A549 (cell line): ENCODE measurements around the gene CASTOR1.
"Not testable (repeated sequence)": the region's sequence is repeated elsewhere in the genome, so short reads cannot be mapped to it uniquely, and the experiment has no call there.

Experiments used
- CEBPB ChIP-seq, 2 experiments: fragments of >200 bp in 1 of 2; sonication (Bioruptor Twin) in 1 of 2; formaldehyde crosslinking in 1 of 2; IDR thresholded peaks; 2 replicates each; pipeline ENCODE4 v1.6.1; 2012 to 2016
- HEYL ChIP-seq: fragments of 250-450 bp; sonication (Bioruptor Pico); IDR thresholded peaks from 2 replicates; pipeline ENCODE4 v1.8.0; 2021; ENCODE audit warnings: mild to moderate bottlenecking, moderate library complexity
- JUN ChIP-seq, 2 experiments: fragments of >200 bp; sonication (Bioruptor Twin); formaldehyde crosslinking; IDR thresholded peaks; 2 replicates in 1 of 2; 3 replicates in 1 of 2; pipeline ENCODE4 v1.6.1; 2016 to 2017
- KDM5A ChIP-seq: fragments of 200-600 bp; sonication (generic); IDR thresholded peaks from 2 replicates; pipeline ENCODE4 v1.6.1; 2016; ENCODE audit warnings: antibody characterized with exemption, mild to moderate bottlenecking
- MAFK ChIP-seq: fragments of 450-650 bp; IDR thresholded peaks from 2 replicates; pipeline ENCODE4 v1.6.1; 2014; ENCODE audit not compliant: partially characterized antibody
- NFE2L2 ChIP-seq: fragments of 150-350 bp; conservative IDR thresholded peaks from 2 replicates; pipeline ENCODE4 v1.6.1; 2014; ENCODE audit warnings: low read length
- POLR2A ChIP-seq: IDR thresholded peaks from 2 replicates; pipeline ENCODE4 v1.6.1; 2012; ENCODE audit warnings: mild to moderate bottlenecking, low read length
- RAD21 ChIP-seq, 2 experiments: fragments of >200 bp in 1 of 2; sonication (Bioruptor Twin) in 1 of 2; formaldehyde crosslinking in 1 of 2; IDR thresholded peaks in 1 of 2; conservative IDR thresholded peaks in 1 of 2; 2 replicates in 1 of 2; 3 replicates in 1 of 2; pipeline ENCODE4 v1.6.1; 2012 to 2018; ENCODE audit warnings: inconsistent platforms in 1 of 2
- REST ChIP-seq: fragments of 200-600 bp; sonication (generic); IDR thresholded peaks from 2 replicates; pipeline ENCODE4 v1.6.1; 2016; ENCODE audit warnings: antibody characterized with exemption, mild to moderate bottlenecking, moderate library complexity
- RFX5 ChIP-seq: fragments of 450-650 bp; IDR thresholded peaks from 2 replicates; pipeline ENCODE4 v1.7.1; 2014; ENCODE audit warnings: antibody characterized with exemption, mild to moderate bottlenecking, moderate library complexity
- SREBF2 ChIP-seq: fragments of 450-650 bp; IDR thresholded peaks from 2 replicates; pipeline ENCODE4 v1.6.1; 2014; ENCODE audit warnings: mild to moderate bottlenecking, moderate library complexity
- TP53 ChIP-seq: fragments of 250-450 bp; sonication (Bioruptor Pico); IDR thresholded peaks from 2 replicates; pipeline ENCODE4 v1.5.0; 2021; ENCODE audit warnings: mild to moderate bottlenecking, moderate library complexity
- TF ChIP-seq, protein P1 (sequence below): fragments of >200 bp; sonication (Bioruptor Twin); formaldehyde crosslinking; IDR thresholded peaks from 3 replicates; pipeline ENCODE4 v1.5.1; 2016
- TF ChIP-seq, protein P2 (sequence below): fragments of 150-350 bp; IDR thresholded peaks from 2 replicates; pipeline ENCODE4 v1.6.1; 2014; ENCODE audit warnings: low read depth, mild to moderate bottlenecking, low read length

- not testable (repeated sequence) for TF ChIP-seq CEBPB (IDR thresholded peaks at IDR 0.05); SREBF2; REST; NFE2L2; JUN (IDR thresholded peaks at IDR 0.05); TP53 (CRISPR knock-in tag); KDM5A; MAFK; HEYL (CRISPR knock-in tag); RFX5; RAD21 (conservative IDR thresholded peaks at IDR 0.05 in 1 of 2, IDR thresholded peaks at IDR 0.05 in 1 of 2); POLR2A
- TF ChIP-seq, protein P1, sequence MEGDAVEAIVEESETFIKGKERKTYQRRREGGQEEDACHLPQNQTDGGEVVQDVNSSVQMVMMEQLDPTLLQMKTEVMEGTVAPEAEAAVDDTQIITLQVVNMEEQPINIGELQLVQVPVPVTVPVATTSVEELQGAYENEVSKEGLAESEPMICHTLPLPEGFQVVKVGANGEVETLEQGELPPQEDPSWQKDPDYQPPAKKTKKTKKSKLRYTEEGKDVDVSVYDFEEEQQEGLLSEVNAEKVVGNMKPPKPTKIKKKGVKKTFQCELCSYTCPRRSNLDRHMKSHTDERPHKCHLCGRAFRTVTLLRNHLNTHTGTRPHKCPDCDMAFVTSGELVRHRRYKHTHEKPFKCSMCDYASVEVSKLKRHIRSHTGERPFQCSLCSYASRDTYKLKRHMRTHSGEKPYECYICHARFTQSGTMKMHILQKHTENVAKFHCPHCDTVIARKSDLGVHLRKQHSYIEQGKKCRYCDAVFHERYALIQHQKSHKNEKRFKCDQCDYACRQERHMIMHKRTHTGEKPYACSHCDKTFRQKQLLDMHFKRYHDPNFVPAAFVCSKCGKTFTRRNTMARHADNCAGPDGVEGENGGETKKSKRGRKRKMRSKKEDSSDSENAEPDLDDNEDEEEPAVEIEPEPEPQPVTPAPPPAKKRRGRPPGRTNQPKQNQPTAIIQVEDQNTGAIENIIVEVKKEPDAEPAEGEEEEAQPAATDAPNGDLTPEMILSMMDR = not testable (repeated sequence)
- TF ChIP-seq, protein P2, sequence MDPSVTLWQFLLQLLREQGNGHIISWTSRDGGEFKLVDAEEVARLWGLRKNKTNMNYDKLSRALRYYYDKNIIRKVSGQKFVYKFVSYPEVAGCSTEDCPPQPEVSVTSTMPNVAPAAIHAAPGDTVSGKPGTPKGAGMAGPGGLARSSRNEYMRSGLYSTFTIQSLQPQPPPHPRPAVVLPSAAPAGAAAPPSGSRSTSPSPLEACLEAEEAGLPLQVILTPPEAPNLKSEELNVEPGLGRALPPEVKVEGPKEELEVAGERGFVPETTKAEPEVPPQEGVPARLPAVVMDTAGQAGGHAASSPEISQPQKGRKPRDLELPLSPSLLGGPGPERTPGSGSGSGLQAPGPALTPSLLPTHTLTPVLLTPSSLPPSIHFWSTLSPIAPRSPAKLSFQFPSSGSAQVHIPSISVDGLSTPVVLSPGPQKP = not testable (repeated sequence)
These were observed 49.0 kb upstream of the CASTOR1 start for GRCh38 chr22:30338341-30338740.
